Measurements from ENCODE around the gene HHIPL1. TPM values are rescaled to one million over a fixed set of nuclear protein-coding genes. Genes with fewer than 3 reads are reported as not detected.

HHIPL1 gene
- total and polyA plus RNA-seq, 10 donors = 0.43 to 4.2 (median 2.7) TPM

GRCh38 chr14:99683619-99684409 is 38.9 kb downstream of the HHIPL1 start, which contains the start of gene CYP46A1:
CYP46A1 (plus strand) TSS chr14:99684298; CDS start chr14:99684418, 120 bp downstream.
- WGBS, 5 donors = 0 to 1% (median 1%) methylated on average over 41 to 83 of the region's 83 CpGs
- intact Hi-C loops (cut with DNase I; ENCODE audit: low total_unique reads) = loop anchor here (2.0 kb wide), 1 partner anchor 201 kb away; no protein-coding TSS in a partner anchor
- peaks cover 0 to 37% (median 0%) of the 10 kb centered on the region in 7 donors for H3K27me3 ChIP-seq (replicated peaks in 1 of 7)

GRCh38 chr14:99684410-99684934 is 39.5 kb downstream of the HHIPL1 start:
- peak overlapping the region in 3 of 8 donors; percentile 48 to 57 (median 54) for H3K27ac ChIP-seq
- intact Hi-C loops (cut with DNase I; ENCODE audit: low total_unique reads) = no loop called here

More at GRCh38 chr14:99683619-99684409, 38.9 kb downstream of the HHIPL1 start, which contains the start of gene CYP46A1:
- no peaks in the 10 kb centered on the region for H3K36me3 ChIP-seq
- H3K4me1 ChIP-seq = peaks cover 4 to 33% (median 18%) of the 10 kb centered on the region in 6 donors
- peak within 1 kb of the TSS; percentile 63 to 94 (median 84) for H3K4me3 ChIP-seq
- peaks cover 0 to 4% (median 1%) of the 10 kb centered on the region in 8 donors for H3K9me3 ChIP-seq
- H3K27ac ChIP-seq = peak within 1 kb of the TSS; percentile 70 to 88 (median 80)
- peak; percentile 99 for DNase-seq
- TF ChIP-seq CTCF (IDR thresholded peaks at IDR 0.05 in 8 of 11, conservative IDR thresholded peaks at IDR 0.05 in 3 of 11) (peak in 1 of 11 experiments; percentile 20), POLR2A (IDR thresholded peaks at IDR 0.05) (no peak), POLR2AphosphoS5 (IDR thresholded peaks at IDR 0.05) (peak; percentile 64 to 83 (median 73))

GRCh38 chr14:99685151-99685591 is 40.2 kb downstream of the HHIPL1 start:
- TF ChIP-seq POLR2A (IDR thresholded peaks at IDR 0.05) = no peak
- no peak for TF ChIP-seq POLR2AphosphoS5 (IDR thresholded peaks at IDR 0.05)
- no peak for TF ChIP-seq CTCF (IDR thresholded peaks at IDR 0.05 in 8 of 11, conservative IDR thresholded peaks at IDR 0.05 in 3 of 11)

More at GRCh38 chr14:99684410-99684934, 39.5 kb downstream of the HHIPL1 start:
- no peak for DNase-seq
- TF ChIP-seq POLR2A (IDR thresholded peaks at IDR 0.05) (no peak), CTCF (IDR thresholded peaks at IDR 0.05 in 8 of 11, conservative IDR thresholded peaks at IDR 0.05 in 3 of 11) (no peak), POLR2AphosphoS5 (IDR thresholded peaks at IDR 0.05) (no peak)
- Histone ChIP-seq H3K4me1 (peaks cover 4 to 33% (median 18%) of the 10 kb centered on the region in 6 donors), H3K36me3 (no peaks in the 10 kb centered on the region), H3K27me3 (replicated peaks in 1 of 7) (peaks cover 0 to 44% (median 0%) of the 10 kb centered on the region in 7 donors), H3K9me3 (no peaks in the 10 kb centered on the region), H3K4me3 (peak overlapping the region; percentile 49 to 88 (median 72))
- WGBS, 5 donors = 5 to 11% (median 6%) methylated on average over 23 to 45 of the region's 45 CpGs

More at GRCh38 chr14:99685151-99685591, 40.2 kb downstream of the HHIPL1 start:
- intact Hi-C loops (cut with DNase I; ENCODE audit: low total_unique reads) = no loop called here
- DNase-seq = no peak
- H3K4me3 ChIP-seq = no peak overlapping the region
- peaks cover 0 to 51% (median 3%) of the 10 kb centered on the region in 7 donors for H3K27me3 ChIP-seq (replicated peaks in 1 of 7)
- H3K27ac ChIP-seq = no peak overlapping the region
- H3K9me3 ChIP-seq = no peaks in the 10 kb centered on the region
- no peaks in the 10 kb centered on the region for H3K36me3 ChIP-seq
- WGBS, 5 donors = 59 to 66% (median 65%) methylated on average over 10 to 11 of the region's 11 CpGs
- peaks cover 4 to 33% (median 18%) of the 10 kb centered on the region in 6 donors for H3K4me1 ChIP-seq

All from spleen (tissue), 11 donors.